Measurements from ENCODE around the gene MMEL1. TPM values are rescaled to one million over a fixed set of nuclear protein-coding genes. Genes with fewer than 3 reads are reported as not detected.
A peak's percentile ranks its signal among the peaks of the same experiment; 100 is the strongest.

Gene MMEL1
- total and polyA plus RNA-seq, 2 of the 13 experiments (the other 11 are each of a cell fraction or from before 2014, with no cell fraction given), result 0.48 TPM; not detected in 1

DNA sequence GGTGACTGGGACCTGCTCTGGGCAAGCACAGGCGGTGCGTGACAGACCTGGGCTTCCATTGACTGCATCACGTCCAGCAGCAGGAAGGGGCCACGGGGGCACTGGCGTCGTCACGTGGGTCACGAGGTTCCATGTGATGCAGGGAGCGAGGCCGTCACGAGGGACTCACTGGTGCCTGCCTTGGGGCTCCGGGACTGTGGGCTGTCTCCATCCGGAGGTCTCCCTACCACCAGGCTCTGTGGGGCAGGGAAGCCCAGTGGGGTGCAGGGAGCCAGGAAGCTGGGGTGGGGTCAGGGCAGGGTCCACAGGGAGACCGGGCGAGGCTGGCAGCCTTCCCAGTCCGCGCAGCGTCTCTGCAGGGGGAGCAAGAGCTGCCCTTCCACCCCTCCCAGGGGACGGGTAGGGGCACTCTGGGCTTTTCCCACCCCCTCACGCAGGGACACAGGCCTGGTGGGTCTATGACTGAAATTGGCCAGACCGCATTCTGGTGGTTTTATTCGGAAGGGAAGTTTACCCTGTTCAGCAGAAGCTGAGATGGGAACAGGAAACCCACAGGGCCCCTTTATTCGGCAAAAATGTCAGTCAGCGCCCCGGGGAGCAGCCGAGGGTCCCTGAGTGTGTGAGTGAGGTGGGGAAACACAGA lies 77.1 kb downstream of the MMEL1 start (continued):
- TF ChIP-seq, protein P1, sequence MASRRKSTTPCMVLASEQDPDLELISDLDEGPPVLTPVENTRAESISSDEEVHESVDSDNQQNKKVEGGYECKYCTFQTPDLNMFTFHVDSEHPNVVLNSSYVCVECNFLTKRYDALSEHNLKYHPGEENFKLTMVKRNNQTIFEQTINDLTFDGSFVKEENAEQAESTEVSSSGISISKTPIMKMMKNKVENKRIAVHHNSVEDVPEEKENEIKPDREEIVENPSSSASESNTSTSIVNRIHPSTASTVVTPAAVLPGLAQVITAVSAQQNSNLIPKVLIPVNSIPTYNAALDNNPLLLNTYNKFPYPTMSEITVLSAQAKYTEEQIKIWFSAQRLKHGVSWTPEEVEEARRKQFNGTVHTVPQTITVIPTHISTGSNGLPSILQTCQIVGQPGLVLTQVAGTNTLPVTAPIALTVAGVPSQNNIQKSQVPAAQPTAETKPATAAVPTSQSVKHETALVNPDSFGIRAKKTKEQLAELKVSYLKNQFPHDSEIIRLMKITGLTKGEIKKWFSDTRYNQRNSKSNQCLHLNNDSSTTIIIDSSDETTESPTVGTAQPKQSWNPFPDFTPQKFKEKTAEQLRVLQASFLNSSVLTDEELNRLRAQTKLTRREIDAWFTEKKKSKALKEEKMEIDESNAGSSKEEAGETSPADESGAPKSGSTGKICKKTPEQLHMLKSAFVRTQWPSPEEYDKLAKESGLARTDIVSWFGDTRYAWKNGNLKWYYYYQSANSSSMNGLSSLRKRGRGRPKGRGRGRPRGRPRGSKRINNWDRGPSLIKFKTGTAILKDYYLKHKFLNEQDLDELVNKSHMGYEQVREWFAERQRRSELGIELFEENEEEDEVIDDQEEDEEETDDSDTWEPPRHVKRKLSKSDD (CRISPR knock-in tag; IDR thresholded peaks at IDR 0.05; ENCODE audit: low read depth), result no peak
- TF ChIP-seq XBP1 (CRISPR knock-in tag; IDR thresholded peaks at IDR 0.05) (no peak), NR1H2 (CRISPR knock-in tag; IDR thresholded peaks at IDR 0.05; ENCODE audit: borderline replicate concordance, low read depth) (no peak), GATAD1 (CRISPR knock-in tag; IDR thresholded peaks at IDR 0.05) (peak; percentile 67; the same call in 1 of the 2 replicates), ZNF670 (CRISPR knock-in tag; IDR thresholded peaks at IDR 0.05; ENCODE audit: borderline replicate concordance) (0 out of 2 replicates have a peak, but pooled peaks have one; percentile 62), ZFP41 (CRISPR knock-in tag; IDR thresholded peaks at IDR 0.05; ENCODE audit: borderline replicate concordance) (peak; percentile 47; the same call in 1 of the 2 replicates), HDAC6 (IDR thresholded peaks at IDR 0.05; ENCODE audit: low read depth, low read length) (no peak), ELF3 (CRISPR knock-in tag; IDR thresholded peaks at IDR 0.05) (peak; percentile 52; the same call in 1 of the 2 replicates), ZNF207 (IDR thresholded peaks at IDR 0.05; ENCODE audit: borderline replicate concordance) (no peak), SATB2 (CRISPR knock-in tag; IDR thresholded peaks at IDR 0.05) (no peak), ZMAT3 (CRISPR knock-in tag; conservative IDR thresholded peaks at IDR 0.05) (no peak), ZBTB8A (CRISPR knock-in tag; IDR thresholded peaks at IDR 0.05; ENCODE audit: borderline replicate concordance, low read depth) (no peak)
- TF ChIP-seq, protein P2, sequence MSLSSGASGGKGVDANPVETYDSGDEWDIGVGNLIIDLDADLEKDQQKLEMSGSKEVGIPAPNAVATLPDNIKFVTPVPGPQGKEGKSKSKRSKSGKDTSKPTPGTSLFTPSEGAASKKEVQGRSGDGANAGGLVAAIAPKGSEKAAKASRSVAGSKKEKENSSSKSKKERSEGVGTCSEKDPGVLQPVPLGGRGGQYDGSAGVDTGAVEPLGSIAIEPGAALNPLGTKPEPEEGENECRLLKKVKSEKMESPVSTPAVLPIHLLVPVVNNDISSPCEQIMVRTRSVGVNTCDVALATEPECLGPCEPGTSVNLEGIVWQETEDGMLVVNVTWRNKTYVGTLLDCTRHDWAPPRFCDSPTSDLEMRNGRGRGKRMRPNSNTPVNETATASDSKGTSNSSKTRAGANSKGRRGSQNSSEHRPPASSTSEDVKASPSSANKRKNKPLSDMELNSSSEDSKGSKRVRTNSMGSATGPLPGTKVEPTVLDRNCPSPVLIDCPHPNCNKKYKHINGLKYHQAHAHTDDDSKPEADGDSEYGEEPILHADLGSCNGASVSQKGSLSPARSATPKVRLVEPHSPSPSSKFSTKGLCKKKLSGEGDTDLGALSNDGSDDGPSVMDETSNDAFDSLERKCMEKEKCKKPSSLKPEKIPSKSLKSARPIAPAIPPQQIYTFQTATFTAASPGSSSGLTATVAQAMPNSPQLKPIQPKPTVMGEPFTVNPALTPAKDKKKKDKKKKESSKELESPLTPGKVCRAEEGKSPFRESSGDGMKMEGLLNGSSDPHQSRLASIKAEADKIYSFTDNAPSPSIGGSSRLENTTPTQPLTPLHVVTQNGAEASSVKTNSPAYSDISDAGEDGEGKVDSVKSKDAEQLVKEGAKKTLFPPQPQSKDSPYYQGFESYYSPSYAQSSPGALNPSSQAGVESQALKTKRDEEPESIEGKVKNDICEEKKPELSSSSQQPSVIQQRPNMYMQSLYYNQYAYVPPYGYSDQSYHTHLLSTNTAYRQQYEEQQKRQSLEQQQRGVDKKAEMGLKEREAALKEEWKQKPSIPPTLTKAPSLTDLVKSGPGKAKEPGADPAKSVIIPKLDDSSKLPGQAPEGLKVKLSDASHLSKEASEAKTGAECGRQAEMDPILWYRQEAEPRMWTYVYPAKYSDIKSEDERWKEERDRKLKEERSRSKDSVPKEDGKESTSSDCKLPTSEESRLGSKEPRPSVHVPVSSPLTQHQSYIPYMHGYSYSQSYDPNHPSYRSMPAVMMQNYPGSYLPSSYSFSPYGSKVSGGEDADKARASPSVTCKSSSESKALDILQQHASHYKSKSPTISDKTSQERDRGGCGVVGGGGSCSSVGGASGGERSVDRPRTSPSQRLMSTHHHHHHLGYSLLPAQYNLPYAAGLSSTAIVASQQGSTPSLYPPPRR (CRISPR knock-in tag; IDR thresholded peaks at IDR 0.05; ENCODE audit: borderline replicate concordance), result no peak; the same call in 1 of the 2 replicates
- TF ChIP-seq, protein P3, sequence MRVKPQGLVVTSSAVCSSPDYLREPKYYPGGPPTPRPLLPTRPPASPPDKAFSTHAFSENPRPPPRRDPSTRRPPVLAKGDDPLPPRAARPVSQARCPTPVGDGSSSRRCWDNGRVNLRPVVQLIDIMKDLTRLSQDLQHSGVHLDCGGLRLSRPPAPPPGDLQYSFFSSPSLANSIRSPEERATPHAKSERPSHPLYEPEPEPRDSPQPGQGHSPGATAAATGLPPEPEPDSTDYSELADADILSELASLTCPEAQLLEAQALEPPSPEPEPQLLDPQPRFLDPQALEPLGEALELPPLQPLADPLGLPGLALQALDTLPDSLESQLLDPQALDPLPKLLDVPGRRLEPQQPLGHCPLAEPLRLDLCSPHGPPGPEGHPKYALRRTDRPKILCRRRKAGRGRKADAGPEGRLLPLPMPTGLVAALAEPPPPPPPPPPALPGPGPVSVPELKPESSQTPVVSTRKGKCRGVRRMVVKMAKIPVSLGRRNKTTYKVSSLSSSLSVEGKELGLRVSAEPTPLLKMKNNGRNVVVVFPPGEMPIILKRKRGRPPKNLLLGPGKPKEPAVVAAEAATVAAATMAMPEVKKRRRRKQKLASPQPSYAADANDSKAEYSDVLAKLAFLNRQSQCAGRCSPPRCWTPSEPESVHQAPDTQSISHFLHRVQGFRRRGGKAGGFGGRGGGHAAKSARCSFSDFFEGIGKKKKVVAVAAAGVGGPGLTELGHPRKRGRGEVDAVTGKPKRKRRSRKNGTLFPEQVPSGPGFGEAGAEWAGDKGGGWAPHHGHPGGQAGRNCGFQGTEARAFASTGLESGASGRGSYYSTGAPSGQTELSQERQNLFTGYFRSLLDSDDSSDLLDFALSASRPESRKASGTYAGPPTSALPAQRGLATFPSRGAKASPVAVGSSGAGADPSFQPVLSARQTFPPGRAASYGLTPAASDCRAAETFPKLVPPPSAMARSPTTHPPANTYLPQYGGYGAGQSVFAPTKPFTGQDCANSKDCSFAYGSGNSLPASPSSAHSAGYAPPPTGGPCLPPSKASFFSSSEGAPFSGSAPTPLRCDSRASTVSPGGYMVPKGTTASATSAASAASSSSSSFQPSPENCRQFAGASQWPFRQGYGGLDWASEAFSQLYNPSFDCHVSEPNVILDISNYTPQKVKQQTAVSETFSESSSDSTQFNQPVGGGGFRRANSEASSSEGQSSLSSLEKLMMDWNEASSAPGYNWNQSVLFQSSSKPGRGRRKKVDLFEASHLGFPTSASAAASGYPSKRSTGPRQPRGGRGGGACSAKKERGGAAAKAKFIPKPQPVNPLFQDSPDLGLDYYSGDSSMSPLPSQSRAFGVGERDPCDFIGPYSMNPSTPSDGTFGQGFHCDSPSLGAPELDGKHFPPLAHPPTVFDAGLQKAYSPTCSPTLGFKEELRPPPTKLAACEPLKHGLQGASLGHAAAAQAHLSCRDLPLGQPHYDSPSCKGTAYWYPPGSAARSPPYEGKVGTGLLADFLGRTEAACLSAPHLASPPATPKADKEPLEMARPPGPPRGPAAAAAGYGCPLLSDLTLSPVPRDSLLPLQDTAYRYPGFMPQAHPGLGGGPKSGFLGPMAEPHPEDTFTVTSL (CRISPR knock-in tag; IDR thresholded peaks at IDR 0.05; ENCODE audit: borderline replicate concordance), result no peak; the same call in 1 of the 2 replicates
- TF ChIP-seq, protein P4, sequence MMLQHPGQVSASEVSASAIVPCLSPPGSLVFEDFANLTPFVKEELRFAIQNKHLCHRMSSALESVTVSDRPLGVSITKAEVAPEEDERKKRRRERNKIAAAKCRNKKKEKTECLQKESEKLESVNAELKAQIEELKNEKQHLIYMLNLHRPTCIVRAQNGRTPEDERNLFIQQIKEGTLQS (CRISPR knock-in tag; IDR thresholded peaks at IDR 0.05), result no peak

Data from HepG2 (cell line).